ENCODE data around the gene FGF14.

DNA sequence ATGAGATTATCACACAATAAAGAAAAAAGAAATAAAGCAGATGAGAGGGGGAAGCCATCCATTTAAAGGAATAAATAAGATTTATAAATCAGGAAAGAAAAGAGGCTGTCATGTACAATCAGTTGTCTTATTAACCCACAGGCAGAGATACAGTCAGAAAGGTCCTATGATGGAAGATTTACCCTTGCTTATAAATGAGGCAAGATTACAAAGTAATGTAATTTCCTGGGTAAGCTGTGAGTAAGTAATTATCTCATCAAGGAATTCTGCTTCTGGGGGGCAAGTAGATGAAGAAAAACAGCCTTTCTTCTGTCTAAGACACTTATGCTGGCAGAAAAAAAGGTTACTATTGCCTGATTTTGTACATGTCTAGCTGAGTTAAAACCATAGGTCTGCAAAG, 146.4 kb downstream of the FGF14 start:
- TF ChIP-seq, protein P1, sequence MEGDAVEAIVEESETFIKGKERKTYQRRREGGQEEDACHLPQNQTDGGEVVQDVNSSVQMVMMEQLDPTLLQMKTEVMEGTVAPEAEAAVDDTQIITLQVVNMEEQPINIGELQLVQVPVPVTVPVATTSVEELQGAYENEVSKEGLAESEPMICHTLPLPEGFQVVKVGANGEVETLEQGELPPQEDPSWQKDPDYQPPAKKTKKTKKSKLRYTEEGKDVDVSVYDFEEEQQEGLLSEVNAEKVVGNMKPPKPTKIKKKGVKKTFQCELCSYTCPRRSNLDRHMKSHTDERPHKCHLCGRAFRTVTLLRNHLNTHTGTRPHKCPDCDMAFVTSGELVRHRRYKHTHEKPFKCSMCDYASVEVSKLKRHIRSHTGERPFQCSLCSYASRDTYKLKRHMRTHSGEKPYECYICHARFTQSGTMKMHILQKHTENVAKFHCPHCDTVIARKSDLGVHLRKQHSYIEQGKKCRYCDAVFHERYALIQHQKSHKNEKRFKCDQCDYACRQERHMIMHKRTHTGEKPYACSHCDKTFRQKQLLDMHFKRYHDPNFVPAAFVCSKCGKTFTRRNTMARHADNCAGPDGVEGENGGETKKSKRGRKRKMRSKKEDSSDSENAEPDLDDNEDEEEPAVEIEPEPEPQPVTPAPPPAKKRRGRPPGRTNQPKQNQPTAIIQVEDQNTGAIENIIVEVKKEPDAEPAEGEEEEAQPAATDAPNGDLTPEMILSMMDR (IDR thresholded peaks at IDR 0.05): no peak
- TF ChIP-seq POLR2A (IDR thresholded peaks at IDR 0.05): no peak
